H1 (cell line): ENCODE results near the gene LGALS4.

Experiments
- CTCF ChIP-seq, 3 experiments: IDR thresholded peaks; 1 replicate in 2 of 3; 2 replicates in 1 of 3; pipeline versions ENCODE4 v1.5.1 to v1.6.1; 2011; ENCODE audit warnings: low read length in 3 of 3, mild to moderate bottlenecking in 3 of 3, inconsistent platforms in 2 of 3, low read depth in 1 of 3, moderate library complexity in 1 of 3; ENCODE audit not compliant: insufficient read depth in 1 of 3; ENCODE audit errors: control extremely low read depth in 1 of 3
- EGR1 ChIP-seq: IDR thresholded peaks from 2 replicates; pipeline ENCODE4 v1.6.1; 2011; ENCODE audit warnings: low read depth, low read length, borderline replicate concordance

- TF ChIP-seq CTCF (IDR thresholded peaks at IDR 0.05; ENCODE audit: control extremely low read depth in 1 of 3, insufficient read depth in 1 of 3, low read depth in 1 of 3, low read length in 3 of 3), result no peak
- TF ChIP-seq EGR1, result no peak
Measured at GRCh38 chr19:38826856-38827551, 14.3 kb upstream of the LGALS4 start.
